ENCODE measurements around the gene F5. TPM values are rescaled to one million over a fixed set of nuclear protein-coding genes. Genes with fewer than 3 reads are reported as not detected.
A peak's percentile ranks its signal among the peaks of the same experiment; 100 is the strongest.
"Not testable (repeated sequence)": the region's sequence is repeated elsewhere in the genome, so short reads cannot be mapped to it uniquely, and the experiment has no call there.

Gene F5
- total RNA-seq, 1 donor from 2014 or later: 174 TPM

DNA sequence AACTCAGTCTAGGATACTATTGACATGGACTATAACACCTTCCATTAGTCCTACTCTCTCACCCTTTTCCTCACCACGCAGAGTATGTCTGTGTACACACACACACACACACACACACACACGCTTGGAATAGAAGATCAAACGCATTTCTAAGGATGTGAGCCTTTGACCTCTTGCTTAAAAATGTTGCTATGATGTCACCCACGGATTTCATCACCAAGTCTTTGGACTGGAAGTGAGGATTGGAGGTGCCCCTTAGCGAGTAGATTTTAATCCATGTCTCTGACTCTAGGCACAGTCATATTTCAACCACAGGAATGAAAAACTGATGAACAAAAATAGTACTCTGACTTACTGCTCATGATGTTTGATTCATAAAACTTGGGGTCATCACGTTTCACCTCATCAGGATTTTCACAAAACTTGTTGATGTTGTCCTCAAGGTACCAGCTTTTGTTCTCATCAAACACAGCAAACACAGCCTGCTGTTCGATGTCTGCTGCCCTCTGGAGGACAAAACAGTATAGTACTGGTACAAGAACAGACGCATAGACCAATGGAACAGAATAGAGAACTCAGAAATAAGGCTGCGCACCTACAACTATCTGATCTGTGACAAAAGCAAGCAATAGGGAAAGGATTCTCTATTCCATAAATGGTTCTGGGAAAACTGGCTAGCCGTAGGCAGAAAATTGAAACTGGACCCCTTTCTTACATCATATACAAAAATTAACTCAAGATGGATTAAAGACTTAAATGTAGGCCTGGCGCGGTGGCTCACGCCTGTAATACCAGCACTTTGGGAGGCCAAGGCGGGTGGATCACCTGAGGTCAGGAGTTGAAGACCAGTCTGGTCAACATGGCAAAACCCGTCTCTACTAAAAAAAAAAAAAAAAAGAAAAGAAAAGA lies 39.9 kb downstream of the F5 start:
- no peak for DNase-seq (ENCODE audit: low spot score)
- ATAC-seq: peak; percentile 74

DNA sequence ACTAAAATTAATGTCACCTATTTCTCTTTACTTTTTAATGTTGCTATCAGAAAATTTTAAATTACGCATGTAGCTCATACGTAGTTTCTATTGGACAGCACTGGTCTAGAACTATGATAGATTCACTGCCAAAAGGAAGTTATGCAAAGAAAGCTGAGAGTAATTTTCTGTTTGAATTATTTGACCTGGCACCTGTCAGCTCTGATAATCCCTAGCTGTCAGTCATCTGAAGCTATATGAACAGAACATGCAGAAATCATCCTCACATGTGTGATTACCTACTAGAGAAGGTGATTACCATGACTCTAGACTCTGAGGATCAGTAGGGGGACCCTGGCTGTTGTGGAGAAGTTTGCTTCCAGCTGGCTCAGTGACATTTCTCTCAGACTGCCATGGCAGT lies 40.8 kb downstream of the F5 start:
- DNase-seq (ENCODE audit: low spot score): no peak
- ATAC-seq: peak; percentile 19

DNA sequence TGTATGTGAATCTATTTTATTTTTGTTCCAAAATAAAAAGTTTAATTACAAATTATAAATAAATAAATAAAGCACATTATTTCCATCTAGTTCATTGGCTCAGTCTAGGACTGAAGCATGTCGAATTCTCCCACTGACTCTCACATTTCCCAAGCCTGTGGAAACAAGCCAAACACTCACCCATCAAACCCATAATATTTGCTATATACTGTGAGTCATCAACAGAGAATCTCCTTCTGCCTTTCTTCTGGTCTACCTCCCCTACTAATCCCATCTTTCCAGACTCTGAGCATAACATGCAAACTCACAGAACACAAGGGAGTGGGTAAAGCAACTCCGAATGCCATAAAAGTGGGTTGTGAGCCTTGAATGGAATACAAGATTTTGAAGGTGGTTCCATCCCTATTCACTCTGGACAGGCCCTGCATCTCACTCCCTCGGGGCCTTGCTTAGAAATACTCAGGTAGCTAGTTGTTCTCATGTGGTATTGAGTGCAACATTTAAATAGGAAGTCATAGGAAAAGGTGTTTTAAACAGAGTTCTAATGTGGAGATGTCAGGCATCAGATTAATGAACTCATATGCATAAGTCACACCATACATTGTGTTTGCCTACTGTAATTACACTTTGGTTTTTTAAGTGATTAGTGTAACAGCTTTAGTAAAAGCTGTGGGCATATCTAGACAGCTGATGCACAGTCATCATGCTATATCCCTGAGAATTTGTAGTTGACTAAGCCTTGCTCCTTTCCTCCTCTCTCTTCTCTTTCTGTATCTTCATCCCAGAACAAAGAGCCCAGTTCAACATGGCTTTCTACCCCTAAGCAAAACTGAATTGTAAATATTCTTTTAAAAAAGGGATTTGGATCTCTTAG lies 47.0 kb downstream of the F5 start:
- DNase-seq (ENCODE audit: low spot score): no peak
- no peak for ATAC-seq

DNA sequence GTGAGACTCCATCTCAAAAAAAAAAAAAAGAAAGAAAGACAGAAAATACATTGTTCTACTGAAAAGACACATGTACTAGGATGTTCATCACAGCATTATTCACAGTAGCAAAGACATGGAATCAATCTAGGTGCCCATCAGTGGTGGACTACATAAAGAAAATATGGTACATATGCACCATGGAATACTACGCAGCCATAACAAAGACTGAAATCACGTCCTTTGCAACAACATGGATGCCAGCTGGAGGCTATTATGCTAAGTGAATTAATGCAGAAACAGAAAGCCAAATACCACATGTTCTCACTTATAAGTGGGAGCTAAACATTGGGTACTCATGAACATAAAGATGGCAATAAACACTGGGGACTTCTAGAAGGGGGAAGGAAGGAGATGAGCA lies 51.6 kb downstream of the F5 start:
- ATAC-seq: no peak
- no peak for DNase-seq (ENCODE audit: low spot score)

DNA sequence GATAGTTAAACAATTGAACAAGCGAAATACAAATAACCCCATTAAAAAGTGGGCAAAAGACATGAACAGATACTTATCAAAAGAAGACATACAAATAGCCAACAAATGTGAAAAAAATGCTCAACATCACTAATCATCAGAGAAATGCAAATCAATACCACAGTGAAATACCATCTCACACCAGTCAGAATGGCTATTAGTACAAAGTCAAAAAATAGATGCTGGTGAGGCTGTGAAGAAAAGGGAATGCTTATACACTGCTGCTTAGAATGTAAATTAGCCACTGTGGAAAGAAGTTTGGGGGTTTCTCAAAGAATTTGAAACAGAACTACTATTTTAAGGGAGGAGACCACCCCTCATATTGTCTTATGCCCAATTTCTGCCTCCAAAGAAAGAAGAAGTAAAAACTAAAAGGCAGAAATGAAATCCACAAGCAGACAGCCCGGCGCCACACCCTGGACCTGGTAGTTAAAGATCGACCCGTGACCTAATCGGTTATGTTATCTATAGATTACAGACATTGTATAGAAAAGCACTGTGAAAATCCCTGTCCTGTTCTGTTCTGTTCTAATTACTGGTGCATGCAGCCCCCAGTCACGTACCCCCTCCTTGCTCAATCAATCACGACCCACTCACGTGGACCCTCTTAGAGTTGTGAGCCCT lies 52.6 kb downstream of the F5 start:
- not testable (repeated sequence) for ATAC-seq; DNase-seq (ENCODE audit: low spot score)

DNA sequence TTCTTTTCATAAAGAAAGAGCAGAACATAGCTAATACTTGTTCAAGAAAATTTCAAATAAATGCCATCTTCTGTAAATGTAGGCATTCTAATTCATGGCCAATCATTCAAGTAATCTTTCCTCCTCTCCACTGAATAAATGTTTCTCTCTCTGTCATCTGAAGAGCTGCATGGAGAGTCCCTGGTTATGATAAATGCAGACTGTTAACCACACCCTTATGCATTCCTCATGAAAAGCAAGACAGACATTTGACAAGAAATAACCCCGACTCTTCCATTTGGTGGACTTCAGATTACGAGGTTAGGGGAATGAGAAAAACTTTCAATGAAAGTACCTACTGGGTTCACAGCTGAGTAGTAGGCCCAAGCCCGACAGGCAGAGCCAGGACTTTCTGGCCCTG lies 55.8 kb downstream of the F5 start:
- no peak for DNase-seq (ENCODE audit: low spot score)
- no peak for ATAC-seq

DNA sequence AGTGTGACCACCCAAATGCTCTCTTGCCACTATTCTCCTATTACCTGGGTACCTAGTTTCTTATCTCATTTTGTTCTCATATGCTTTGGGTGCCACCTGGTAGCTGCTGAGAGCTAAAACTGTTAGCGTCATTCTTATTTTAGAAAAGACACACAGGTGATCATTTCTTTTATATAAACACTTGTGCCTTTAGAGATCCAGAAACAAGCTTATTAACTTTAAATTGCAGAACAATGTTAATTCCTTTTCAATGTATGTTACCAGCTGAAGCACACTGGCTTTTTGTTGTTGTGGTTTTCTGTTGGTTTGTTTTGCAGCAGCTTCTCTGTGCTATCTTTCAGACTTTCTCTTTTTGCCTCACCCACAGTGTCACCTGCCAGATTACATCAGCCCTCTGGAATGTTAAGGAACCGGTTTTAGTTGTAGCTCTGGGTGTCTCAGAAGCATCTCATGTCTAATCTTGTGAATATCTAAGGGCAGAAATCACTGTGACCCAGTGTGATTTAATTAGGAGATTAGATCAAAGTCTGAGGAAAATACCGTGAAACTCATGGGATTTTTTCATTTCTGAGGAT lies 57.1 kb downstream of the F5 start:
- ATAC-seq (peak; percentile 41), DNase-seq (ENCODE audit: low spot score) (no peak)

DNA sequence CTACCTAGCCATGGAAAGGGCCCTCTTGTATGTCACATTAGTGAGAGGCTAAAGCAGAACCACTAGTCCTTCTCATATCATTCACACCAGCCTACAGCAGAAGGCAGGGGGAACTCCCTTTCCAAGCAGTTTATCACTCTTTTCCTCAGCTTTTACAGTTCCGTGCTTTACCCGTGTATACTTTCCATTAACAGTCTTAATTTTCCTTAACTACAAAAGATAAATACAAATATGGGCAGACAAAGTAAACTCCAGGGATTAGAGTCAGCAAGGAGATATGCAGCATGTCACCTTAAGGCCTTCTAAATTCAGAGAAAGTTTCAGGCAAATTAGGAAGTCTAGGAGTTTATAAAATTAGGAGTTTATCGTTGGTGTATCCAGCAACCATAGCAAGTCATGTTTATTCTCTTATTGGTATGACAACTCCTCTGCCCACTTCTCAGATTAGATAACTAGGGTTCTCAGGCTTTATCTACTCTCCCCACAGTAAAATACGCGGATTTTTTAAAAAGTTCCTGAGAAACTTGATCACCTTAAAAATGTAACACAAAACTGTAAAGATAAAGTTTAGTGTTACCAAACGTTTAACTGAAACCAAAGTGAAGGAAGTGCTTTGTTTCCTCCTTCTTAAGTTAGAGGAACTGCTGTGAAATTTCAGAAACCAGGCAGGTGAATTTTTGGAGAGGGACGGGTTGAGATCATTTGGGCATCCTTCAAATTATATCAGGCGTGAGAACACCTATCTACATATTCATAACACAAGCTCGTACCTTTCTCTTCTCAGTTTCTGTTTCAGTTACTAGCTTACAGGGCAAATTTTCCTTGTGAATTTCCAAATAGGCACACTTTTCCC lies 57.8 kb downstream of the F5 start:
- ATAC-seq (no peak), DNase-seq (ENCODE audit: low spot score) (no peak)

DNA sequence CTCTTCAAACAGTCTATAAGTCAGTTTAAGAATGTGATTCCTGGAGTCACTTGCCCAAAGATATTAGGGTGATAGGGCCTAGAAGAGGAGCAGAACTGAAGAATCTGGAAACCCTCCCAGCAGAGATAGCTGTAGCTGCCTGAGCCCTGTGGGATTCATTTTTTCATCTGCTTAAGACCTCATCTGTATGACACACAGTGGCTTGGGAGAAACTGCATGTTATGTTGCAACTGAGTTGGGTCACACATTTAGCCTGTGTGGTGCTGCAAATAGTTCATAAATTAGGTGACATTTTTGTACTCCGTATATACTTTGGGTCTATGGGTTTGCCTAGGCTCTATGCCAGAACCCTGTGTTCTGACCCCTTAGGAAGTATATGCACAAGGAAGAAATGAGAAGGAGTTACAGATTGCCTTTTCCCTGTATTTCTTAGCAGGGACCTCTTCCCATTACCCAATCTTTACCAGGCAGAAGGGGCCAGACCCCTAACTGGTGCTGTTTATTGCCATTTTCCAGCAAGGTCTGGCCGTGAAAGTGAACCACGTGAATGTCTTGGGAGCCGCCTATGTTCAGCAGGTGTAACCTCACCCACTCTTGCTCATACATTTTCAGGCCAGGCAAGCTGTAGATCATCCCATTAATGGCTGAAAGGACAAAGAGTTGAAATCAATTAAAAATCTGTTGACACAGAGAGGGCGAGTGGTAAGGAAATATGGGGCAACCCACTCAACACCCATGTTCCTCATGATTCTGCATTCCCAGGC lies 58.6 kb downstream of the F5 start:
- DNase-seq (ENCODE audit: low spot score) (no peak), ATAC-seq (no peak)

DNA sequence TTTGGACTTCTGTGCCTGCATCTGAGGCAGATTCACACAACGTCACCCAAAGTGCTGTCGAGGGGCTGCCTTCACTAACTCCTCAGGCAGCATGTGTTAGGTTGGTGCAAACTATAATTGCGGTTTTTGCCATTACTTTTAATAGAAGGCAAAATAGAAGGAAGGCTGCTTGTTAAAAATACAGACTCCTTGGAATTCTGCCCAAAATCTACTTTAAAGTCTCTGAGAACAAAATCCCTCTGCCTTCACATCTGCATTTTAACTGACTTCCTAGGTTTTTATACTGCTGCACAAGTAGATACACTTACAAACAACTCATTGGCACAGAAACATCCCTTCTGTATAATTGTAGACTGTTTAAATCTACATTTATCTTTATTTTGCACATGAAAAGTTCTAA lies 59.3 kb downstream of the F5 start:
- no peak for DNase-seq (ENCODE audit: low spot score)
- ATAC-seq: no peak

DNA sequence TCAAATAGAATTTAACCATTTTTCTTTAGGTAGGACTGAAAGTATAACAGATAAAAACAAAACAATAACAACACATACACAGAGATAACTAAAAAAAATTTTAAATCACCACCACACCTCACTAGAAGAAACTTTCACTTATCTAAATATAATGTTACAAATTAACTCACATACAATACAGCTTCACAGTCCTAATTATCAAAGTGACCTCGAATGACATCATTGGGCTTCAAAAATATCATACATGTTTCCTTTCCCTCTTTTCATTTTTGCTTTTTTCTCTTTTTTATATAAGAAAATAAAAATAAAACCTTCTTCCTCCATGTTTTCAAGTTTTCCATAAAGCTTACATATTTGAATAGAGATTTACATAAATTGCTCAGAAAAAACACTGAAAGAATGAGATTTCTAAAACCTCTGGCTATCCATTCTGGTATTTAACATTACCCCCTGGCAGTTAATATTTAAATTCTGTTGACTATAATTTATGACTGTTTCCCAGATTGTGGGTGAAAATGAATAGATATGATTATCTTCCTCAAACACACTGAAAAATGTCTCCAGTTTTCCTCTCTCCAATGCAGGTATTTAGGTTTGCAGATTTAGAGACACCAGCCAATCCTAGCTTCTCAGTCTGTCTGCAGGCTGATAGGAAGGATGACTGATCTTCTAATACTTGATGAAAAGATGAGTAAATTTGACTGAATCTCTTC lies 60.0 kb downstream of the F5 start:
- ATAC-seq: no peak

DNA sequence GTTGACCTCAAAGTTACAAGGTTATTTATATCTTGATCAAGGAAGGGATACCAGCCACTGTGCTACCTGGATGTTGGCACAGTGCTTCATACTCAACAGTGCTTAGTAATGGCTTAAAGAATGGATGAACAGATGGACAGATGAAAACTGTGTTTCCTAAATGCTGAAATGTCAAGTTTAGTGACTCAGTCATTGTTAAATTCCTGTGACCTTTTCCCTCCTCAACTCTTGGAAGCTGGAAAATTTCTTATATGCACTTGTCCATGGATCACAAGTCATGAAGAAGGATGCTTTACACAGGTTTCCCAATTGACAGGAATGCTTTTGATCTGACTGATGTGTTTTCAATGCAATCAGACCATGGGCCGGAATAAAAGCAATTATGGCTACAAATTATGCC lies 60.9 kb downstream of the F5 start:
- DNase-seq (ENCODE audit: low spot score) (no peak), ATAC-seq (no peak)

More for the DNA sequence above, 60.0 kb downstream of the F5 start:
- no peak for DNase-seq (ENCODE audit: low spot score)

DNA sequence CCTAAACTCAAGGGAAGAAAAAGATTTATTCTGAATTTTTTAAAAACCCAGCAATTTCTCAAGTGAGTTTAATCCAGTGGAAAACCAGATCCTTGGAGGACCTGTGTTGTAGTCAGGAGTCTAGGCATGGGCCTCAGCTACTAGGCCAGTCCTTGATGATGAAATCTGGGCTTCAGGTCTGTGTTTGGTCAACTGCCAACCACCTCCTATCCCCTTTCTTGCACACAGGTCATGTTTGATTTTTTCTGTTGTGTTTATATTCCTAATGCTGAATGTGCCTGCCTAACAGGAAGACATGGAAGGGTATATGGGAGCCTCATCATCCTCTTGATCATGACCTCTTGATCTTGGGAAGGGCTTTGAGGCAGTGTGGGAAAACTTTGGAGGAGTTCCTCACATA lies 62.4 kb downstream of the F5 start:
- ATAC-seq: peak; percentile 87
- peak; percentile 72 for DNase-seq (ENCODE audit: low spot score)

DNA sequence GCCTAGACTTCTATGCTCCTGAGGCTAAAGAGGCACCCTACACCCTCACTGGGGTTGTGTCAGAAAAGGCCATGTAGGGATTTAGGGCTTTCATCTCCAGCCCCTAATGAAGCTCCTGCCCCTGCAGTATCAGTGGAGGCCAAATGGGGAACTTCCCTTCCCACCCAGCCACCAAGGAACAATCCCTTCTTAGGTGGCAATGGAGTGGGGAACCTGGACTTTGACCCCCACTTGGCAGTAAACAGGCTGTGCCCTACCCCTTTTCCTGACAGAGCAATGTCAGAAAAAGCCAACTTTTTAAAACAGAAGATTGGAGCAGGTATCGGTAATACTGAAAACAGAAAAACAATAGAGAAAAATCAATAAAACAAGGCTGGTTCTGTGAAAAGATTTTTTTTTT lies 65.1 kb downstream of the F5 start:
- ATAC-seq (no peak), DNase-seq (ENCODE audit: low spot score) (no peak)

DNA sequence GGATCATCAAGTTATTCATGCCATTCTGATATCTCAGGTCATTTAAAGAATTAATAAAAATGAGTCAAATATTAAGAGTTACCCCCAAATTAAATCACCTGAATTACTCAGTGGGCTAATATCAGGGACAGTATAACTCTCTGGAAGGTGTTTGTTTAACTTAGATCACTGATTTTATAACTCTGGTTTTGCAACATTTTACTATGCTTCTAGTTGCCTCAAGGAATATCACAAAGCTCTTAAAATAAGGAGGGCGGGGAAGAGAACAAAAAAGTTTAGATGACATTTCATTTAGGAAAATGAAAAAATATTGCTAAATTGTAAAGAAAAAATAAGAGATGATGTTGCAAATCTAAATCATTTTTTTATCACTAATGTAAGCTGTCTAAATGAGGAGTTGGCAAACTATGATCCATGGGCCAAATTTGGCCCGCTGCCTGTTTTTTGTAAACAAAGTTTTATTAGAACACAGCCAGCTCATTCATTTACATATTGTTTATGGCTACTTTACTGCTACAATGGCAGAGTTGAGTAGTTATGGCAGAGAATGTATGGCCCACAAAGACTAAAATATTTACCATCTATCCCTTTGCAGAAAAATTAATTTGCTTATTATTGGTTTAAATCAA lies 68.6 kb downstream of the F5 start:
- no peak for ATAC-seq

DNA sequence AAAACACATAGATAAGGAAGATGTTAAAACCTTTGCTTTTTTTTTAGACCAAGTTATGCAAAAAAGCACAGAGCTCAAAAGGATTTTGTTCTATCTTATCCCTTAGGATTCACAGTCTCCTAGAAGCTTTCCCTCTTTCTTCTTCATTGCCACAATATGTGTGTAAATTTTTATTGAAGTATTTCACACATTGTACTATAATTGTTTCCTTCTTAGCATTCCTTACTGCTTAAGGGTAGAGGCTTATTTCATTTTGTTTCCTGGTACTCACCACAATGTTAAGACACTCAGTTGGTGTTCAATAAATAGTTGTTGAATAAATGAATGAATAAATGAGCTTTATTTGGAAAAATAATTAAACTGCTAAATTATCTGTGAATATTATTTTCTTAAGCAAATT lies 70.6 kb downstream of the F5 start:
- DNase-seq (ENCODE audit: low spot score) (no peak), ATAC-seq (no peak)

More for the DNA sequence above, 68.6 kb downstream of the F5 start:
- no peak for DNase-seq (ENCODE audit: low spot score)

DNA sequence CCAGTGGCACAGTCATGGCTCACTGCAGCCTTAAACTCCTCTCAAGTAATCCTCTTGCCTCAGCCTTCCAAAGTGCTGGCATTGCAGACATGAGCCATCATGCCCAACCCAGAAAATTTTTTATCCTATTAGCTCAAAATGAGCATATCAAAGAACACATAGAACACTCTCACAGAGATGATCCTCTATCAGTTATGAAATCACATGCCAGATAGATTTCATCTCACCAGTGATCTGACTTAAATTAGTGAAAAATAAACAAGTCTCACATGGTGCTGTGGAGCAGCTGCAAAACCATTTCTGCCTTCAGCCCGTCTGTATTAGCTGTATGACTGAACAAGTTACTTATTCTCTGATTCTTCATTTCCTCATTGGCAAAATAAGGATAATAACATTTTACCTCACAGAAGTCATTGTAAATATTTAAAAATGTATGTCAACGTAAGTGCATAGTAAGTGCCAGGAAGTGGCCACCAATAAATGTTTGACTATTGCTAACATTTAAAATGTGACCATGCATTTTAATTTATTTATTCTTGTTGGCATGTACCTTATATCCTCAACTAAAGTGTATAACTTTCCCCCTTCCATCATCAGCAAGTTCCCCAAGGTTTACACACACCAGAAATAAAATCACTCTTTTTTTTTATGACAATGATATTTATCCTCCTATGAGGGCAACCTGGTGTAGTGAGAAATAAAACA lies 71.6 kb downstream of the F5 start:
- DNase-seq (ENCODE audit: low spot score): no peak
- ATAC-seq: no peak

DNA sequence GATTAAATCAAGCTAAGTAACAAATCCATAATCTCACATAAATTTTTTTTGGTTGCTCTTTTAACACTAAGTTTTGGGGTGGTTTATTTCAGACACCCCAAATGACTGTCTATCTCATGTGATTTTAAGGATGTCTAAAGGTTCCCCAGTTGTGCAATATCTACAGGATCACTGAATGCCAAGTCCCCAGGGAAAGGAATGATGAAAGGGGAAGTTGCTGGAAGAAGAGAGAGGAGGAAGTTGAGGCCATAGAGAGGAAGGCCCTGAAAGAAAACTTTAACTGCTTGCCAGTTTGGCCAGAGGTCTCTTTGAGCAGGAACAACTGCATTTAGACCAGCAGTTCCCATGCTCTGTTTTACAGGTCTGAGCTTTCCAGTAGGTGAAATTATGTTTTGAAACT lies 73.1 kb downstream of the F5 start:
- ATAC-seq (no peak), DNase-seq (ENCODE audit: low spot score) (no peak)

Measured in left lobe of liver (tissue), 2 donors.